ENCODE data around the gene GNAS-AS1.

GNAS-AS1 gene

DNA sequence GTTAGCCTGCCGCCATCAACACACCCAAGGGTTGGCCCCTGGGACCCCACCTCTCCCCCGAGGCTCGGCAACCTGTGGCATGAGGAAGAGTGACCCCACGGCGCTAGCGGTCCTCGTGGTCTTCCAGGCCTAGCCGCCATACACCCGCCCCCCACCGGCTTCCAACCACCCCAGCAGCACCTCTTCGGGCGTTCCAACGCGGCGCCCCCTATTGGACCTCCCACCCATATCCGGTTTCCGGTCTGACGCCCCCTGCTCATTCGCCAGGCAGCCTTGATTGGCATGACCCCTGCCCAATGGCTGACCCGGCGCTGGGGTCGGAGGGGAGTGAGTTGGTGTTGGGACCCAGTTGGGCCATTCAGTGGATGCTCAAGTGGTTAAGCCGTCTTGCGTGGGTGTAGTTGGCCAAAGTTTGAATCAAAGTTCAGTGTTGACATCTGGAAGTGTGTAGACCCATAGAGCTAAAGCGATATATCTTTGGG lies at the start of gene GNAS-AS1:
TSS of gene GNAS-AS1 (minus strand) at position 210 of the 482 bp plus-strand sequence.
- FAIRE-seq: peak; percentile 99
- DNase-seq (ENCODE audit: low spot score): peak; percentile 100

DNA sequence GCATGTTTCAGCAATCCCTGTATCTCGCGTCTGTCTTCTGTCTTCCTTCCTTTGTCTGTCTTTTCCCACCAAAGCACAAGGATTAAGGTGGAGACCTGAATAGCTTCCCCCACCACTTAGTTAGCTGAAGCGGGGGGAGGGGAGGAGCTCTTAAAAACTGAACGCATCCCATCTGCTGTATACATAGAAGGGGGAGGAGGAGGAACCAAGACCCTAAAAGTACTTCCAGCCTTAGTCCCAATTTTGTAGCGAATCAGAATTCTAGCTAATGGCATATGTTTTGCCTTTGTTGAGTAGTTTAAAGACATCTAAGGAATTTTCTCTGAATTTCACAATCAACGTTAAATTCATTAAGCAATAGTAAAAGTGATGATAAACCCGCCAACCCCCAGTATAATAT lies 49.7 kb upstream of the GNAS-AS1 start:
- DNase-seq (ENCODE audit: low spot score): no peak
- FAIRE-seq: no peak

DNA sequence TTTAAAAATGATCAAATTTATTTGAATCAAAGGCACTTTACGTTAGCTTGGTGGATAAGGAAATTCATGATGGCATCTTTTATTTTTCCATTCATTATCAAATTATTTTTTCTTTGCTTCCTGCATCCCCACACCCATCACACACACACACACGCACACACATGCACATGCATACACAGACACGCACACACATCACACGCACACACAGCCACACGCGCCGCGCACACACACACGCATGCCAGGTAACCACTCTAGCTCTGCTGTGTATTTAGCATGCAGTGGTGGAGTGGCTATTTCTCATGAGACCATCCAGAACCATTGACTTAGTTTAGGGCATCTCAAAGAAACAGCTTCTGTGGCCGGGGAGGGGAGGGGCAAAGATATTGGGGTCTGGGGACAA lies 48.8 kb upstream of the GNAS-AS1 start:
- FAIRE-seq: no peak
- DNase-seq (ENCODE audit: low spot score): no peak

DNA sequence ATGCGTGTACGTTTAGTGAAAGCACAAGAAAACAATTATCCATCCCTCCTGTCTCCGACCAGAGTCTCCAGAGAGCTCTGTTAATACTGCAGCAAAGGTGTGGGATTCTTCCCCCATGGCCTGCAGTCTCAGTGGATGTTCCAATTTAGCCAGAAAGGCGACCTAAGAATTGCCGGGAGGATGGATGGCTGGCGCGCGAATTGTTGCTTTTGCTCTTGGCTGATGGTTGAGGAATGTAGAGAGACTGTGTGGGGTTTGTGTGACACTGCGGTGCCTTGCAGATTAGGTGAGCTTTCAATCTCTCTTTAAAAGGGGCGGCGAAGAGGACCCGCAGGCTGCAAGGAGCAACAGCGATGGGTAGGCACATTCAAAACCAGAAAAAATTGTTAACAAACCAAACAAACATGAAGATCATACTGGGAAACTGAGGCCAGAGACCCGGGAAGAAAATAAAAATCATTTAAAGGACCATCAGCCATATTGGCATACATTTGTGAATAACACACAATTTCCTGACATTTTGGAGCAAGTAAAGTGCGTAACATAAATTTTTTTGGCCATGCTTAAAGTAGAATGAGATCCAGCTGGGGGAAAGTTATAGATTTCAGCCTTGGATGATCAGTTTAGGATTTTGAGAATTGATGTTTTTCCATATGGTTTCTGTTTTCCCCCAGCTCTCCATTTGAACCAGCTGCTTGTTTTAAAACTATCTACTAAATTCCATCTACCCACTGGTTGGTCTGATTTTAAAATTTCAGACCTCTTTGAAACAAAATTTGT lies 48.1 kb upstream of the GNAS-AS1 start:
- no peak for FAIRE-seq

DNA sequence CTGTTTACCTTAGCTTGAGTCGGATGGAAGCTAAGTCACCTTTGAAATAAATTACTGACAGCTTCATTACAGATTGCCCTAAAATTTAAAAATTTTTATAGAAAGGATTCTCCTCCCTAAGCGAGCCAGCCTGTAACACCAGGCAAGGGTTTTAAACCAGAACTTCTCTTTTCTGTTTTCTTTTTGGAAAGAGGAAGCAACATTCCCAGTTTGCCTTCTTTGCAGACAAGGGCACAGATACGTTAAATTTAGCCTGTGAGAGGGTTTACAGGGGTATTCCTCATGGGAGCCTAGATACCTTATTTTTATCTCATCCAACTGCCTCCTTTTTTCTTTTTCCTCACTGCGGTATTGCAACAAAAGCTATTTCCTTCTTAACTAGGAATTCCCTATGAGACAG lies 46.8 kb upstream of the GNAS-AS1 start:
- DNase-seq (ENCODE audit: low spot score) (no peak), FAIRE-seq (no peak)

More for the DNA sequence above, 48.1 kb upstream of the GNAS-AS1 start:
- DNase-seq (ENCODE audit: low spot score): no peak

DNA sequence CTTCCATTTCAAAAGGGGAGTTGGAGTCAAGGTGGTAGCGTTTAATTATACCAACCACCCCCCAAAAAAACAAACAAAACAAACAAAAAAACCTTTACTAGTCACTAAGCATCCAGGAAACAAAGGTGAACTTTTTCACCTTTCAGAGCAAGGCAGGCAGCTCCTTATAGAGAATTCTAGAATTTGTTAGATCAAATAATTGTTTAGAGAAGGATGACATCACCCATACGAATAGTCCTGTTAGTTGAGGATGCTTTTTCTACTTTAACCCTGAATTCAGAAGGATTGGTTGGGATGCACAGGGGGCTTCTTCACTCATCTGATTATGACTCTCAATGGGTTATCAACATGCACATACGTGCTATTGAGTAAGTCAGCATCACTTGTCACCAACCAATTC lies 46.1 kb upstream of the GNAS-AS1 start:
- DNase-seq (ENCODE audit: low spot score) (no peak), FAIRE-seq (no peak)

DNA sequence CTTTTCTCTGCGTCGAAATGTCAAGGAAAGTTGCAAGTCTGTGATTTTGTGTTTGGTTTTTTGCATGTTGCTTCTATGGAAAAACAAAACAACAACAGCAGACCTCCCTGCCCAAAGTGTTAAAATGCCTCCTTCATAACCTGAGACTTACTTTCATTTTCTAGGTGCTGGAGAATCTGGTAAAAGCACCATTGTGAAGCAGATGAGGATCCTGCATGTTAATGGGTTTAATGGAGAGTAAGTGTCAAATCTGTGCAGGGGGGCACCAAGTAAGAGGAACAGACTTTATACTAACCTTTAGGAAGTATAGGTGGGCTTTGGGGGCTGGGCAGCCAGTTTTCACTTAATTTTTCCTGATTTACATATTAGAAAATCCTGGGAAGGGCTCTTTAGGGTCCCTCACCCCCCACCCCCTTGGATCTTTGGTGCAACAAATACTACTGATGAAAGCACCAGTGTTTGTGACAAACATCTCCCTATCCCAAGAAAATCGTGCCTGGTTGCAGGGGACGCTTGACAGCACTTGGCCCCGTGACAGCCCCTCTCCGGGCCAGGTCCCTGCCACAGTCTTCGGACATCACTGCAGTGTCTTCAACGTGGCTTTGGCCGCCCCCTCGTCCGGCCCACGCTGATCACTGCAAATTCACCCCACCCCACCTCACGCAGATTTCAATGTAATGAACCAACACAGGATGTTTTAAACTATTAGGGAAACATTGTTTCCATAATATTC lies 44.9 kb upstream of the GNAS-AS1 start:
- FAIRE-seq: no peak

DNA sequence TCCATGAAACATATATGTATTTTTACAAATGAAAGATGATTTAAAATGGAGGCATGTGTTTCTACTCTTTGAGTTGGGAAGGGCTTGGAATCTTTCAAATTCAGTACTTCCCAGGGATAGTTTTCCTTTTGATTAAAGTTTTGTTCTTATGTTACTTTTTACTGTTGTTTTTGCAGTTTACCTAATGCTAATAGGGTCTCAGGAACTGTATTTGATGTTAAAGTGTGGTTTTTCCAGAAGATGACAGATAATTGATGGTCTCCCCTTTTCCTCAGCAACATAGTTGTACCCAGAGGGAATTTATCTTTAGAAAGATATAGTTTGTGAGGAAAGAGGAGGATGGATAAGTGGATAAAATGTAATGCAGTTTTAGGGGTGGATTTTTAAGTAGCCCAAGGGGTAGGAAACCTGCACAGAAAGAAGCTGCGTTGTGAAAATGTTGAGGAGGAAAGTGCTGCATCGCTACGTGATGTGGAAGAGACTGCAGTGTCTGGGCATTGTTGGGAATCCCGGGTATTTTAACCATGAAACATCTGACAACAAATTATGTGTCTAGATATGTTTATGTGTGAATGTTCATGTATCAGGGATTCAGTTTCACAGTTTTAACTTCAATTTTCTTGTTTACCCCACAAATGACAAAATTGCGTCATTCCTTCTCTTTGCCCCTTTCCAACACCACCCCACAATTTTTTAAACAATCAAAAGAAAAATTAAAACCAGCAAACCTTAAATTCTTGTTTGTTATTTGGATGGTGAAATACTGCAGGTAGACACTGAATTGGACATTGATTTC lies 44.1 kb upstream of the GNAS-AS1 start:
- FAIRE-seq: no peak
- DNase-seq (ENCODE audit: low spot score): no peak

More for the DNA sequence above, 44.9 kb upstream of the GNAS-AS1 start:
- no peak for DNase-seq (ENCODE audit: low spot score)

DNA sequence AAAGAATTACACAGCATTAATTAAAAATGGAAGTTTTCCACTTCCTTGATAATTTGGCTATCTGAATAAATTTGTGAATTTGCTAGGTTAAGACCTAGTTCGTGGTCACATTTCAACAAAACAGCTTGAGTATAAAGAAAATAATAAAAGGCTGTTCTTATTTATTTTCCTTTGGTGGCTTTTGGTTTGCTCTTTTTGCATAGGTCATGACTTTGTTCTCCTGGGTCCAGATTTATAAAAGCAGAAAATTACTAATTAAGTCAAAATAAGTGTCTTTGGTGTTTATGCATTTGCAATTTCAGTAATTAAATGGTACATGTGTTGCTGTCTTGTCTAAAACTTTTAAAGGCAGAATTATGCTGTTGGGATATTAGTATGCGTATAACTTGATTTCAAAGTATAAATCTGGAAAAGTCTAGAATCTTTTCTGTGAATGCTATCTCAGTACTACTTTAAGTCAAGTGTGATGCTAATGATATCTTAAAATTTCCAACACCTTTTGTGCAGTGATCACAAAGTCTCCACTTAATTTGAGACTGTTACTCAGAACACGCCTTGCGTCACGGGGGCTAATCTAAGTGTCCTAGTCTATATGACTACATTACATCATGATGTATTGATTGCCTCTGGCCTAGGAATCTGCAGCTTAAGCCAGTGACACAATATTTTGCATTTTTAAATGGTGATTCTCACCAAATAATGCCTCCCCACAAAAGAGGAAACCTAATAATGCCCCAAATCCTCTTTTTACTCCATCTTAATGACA lies 42.8 kb upstream of the GNAS-AS1 start:
- FAIRE-seq (no peak), DNase-seq (ENCODE audit: low spot score) (no peak)

DNA sequence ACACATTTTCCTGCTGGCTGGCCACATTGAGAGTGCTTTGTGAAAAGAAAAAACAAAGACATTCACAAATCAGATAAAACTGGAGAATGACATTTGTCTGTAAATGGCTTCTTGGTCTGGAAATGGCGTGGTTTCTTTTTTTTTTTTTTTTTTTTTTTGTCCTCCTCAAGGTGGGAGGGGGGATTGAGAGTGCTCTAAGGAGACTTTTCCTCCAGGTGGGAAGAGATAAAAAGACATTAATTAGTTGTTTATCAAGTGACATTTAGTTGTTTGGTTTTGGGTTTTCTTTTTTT lies 42.2 kb upstream of the GNAS-AS1 start:
- FAIRE-seq (no peak), DNase-seq (ENCODE audit: low spot score) (no peak)

DNA sequence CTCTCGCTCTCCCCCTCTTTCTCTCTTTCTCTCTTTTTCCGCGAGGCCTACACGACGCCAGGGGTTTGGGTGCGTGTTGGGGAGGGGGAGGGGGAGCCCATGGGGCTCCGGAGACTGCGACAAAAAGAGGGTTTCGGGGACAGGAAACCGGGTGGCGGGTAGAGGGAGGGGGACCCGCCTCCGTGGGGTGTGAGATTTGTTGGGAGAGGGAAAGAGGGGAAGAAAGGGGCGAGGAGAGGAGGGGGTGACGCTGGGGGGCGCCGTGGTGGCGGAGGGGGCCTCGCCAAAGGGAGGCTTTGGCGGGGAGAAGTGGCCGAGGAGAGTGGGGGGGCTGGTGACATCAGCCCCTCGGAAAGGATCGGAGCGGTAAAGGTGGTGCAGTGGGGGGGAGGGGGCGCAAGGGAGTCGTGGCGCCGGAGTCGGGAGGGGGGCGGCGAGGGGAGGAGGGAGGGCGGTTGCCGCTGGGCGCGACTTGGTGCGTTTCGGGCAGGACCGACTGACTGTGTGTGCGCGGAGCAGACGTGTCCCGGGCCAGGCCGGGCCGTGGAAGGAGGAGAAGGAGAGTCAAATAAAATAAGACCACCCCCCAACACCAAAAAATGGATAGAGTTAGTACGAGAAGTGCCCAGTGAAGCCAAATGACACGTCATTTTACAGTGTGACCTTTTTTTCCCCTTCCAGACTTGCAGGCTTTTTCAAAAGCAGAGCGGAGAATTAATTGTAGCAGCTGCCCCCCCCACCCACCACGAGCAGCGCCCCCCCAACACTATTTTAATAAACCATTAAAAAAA lies 41.6 kb upstream of the GNAS-AS1 start:
- FAIRE-seq (peak; percentile 74), DNase-seq (ENCODE audit: low spot score) (peak; percentile 89)

DNA sequence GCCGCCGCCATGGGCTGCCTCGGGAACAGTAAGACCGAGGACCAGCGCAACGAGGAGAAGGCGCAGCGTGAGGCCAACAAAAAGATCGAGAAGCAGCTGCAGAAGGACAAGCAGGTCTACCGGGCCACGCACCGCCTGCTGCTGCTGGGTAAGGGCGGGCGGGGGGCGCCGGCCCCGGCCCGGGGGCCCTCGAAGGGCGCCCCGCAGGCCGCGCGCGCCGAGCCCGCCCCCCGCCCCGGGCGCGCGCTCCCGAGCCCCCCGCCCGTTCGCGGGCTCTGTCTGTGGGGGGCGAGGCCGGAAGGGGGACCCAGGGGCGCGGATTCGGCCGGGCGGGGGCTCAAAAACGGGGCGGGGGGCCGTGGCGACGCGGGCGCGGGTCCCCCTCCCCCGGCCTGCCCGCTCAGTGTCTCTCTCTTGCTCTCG lies 41.0 kb upstream of the GNAS-AS1 start:
- DNase-seq (ENCODE audit: low spot score) (peak; percentile 76), FAIRE-seq (no peak)

DNA sequence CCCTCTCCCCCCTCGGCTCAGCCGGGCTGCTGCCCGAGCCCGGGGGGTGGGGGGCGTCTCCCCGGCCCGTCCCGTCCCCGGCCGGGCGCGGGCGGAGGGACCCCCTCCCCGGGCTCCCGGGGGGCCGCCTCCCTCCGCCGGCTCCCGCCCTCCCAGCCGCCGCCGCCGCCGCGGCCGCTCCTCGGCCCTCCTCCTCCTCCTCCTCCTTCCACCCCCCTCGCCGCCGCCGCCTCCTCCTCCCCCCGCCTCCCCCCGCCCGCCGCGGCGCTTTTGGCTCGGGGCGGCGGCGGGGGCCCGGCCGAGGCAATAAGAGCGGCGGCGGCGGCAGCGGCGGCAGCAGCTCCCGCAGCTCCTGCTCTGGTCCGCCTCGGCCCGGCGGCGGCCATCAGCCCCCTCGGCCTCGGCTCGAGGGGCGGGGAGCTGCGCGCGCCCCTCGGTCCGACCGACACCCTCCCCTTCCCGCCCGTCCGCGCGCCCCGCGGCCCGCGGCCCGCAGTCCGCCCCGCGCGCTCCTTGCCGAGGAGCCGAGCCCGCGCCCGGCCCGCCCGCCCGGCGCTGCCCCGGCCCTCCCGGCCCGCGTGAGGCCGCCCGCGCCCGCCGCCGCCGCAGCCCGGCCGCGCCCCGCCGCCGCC lies 40.5 kb upstream of the GNAS-AS1 start:
- DNase-seq (ENCODE audit: low spot score): peak; percentile 91

DNA sequence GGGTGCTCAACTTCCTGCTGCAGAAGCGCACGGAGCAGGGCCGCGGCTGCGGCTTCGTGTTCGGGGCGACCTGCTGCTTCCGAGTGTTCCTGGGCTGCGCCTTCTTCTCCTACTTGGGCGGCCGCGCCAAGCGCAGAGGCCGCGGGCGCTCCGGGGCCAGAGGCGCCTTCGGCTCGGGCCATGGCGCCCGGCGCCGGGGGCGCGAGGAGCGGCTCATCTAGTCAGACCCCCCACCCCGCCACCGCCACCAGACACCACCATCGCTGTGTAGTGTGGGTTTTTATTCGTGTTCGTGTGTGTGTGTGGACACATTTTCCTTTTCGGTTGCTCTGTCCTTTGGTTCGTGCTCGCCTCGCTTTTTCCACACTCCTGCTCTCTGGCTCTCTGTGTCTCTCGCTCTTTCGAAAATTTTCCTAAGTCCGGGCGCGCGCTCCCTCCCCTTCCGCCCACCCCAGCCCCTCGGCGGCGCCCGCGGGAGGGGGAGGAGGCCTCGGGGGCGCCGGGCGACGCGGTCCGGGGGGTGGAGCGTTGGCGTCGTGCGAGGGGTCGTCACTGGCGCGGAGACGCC lies 39.9 kb upstream of the GNAS-AS1 start:
- DNase-seq (ENCODE audit: low spot score) (no peak), FAIRE-seq (peak; percentile 50)

More for the DNA sequence above, 40.5 kb upstream of the GNAS-AS1 start:
- no peak for FAIRE-seq

DNA sequence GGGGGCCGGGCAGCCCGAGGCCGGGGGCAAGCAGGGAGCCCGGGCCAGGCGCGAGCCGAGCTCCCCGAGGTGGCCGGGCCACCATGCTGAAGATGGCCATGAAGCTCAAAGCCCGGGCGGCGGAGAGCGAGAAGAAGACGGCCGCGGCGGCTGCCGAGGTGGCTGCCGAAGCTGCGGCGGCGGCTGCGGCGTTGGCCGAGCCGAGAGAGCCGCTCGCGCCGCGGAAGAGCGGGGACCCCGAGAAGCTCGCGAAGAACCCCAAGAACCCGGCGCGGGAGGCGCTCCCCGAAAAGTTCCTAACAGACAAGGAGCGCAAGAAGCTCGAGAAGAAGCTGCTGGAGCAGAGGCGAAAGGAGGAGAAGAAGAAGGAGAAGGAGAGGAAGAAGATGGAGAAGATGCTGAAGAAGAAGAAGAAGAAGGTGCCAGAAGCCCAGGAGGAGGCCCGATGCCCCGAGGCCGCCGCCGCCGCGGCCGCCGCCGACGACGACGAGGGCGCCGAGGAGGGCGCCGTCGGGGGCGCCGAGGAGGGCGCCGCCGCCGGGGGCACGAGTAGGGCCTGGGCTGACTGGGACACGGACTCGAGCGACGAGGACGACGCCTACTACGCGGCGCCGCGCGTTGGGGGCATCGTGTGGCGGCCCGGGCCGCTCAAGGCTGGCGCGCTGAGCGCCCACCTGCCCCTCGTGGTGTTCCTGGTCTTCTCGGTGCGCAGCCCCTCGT lies 39.3 kb upstream of the GNAS-AS1 start:
- no peak for FAIRE-seq
- no peak for DNase-seq (ENCODE audit: low spot score)

DNA sequence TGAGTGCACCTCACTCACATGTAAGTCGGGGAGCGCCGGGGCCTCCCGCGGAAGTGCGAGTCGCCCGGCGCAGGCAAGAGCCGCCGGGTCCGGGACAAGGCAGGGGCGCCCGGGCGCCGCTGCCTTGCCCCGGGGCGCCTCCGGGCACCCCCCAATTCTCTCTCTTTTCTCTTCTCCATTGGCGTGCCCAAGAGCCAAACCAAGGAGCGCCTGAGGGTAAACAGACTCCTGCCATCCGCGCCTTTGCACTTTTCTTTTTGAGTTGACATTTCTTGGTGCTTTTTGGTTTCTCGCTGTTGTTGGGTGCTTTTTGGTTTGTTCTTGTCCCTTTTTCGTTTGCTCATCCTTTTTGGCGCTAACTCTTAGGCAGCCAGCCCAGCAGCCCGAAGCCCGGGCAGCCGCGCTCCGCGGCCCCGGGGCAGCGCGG lies 38.6 kb upstream of the GNAS-AS1 start:
- no peak for FAIRE-seq

DNA sequence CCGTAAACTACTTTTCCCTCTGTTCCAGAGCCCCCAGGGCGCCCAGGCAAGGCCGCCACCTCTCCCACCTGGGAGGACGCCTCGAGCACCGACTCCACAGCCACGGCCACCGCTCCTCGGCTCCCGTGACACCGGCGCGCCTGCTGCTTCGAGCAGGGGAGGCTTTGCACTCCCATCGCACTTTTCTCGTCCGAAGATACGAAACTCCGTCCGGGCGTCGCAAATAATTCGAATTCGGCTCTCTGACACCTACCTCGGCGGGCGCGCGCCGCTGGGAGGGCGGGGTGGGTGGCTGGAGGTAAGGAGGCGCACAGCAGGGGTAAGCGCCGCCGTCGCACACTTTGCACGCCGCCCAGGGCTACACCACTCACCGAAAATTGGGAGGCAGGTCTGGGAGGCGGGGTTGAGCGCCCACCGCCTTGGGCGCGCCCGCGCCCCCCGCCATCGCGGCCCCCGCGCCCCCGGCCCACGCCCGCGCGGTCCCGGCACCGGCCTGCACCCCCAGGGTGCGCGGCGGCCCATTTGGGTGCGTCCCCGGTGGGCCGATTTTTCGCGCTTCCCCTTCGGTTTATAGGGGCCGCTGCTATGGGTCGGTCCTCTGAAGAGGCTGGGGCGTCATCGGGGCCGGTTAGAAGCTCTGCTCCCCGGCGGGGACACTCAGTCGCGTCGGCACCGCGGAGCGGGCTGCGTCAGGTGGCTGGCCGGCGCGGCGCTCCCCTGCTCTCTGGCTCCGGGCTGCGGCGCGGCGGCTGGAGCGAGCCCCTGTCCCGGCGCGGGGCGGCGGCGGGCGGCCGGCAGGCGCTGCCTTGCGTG lies 38.0 kb upstream of the GNAS-AS1 start:
- FAIRE-seq (peak; percentile 61), DNase-seq (ENCODE audit: low spot score) (peak; percentile 93)

More for the DNA sequence above, 38.6 kb upstream of the GNAS-AS1 start:
- no peak for DNase-seq (ENCODE audit: low spot score)

DNA sequence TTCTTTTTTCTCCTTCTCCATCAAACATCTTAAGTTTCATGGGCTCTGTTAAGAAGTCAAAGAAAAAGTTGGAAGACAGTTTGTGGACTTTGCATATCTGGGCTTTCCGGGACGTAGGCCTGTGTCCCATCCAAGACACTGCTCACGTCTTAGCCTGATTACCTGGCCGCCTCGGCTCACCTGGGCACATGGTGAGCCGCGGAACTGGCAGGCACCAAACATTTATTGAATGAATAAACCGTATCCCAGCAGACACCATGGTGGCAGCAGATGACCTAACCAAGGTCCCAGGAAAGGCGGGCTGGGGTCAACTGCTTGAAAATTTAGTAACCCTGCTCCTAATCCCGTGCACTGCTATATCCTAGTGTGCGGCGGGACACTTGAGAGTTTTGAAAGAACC lies 37.4 kb upstream of the GNAS-AS1 start:
- FAIRE-seq: no peak

More for the DNA sequence above, 37.4 kb upstream of the GNAS-AS1 start:
- DNase-seq (ENCODE audit: low spot score): no peak

Measured in urothelium cell line (cell line).